Activated naive CD8-positive, alpha-beta T cell treated with anti-CD3 and anti-CD28 coated beads for 36 hours (primary cell): ENCODE data around the gene CAPG. TPM values are rescaled to one million over a fixed set of nuclear protein-coding genes. Genes with fewer than 3 reads are reported as not detected.

ENCODE experiments used
- DNase-seq: peaks from one replicate; pipeline ENCODE4 v3.0.0; 2021
- H3K27ac Mint-ChIP-seq: one replicate; pipeline ENCODE4 v1.8.0; 2022; ENCODE audit warnings: mild to moderate bottlenecking, moderate library complexity, mixed read lengths
- H3K27me3 Mint-ChIP-seq: one replicate; pipeline ENCODE4 v1.8.0; 2022; ENCODE audit warnings: mild to moderate bottlenecking, mixed read lengths
- H3K36me3 Mint-ChIP-seq: one replicate; pipeline ENCODE4 v1.8.0; 2021; ENCODE audit warnings: mild to moderate bottlenecking, mixed read lengths
- H3K4me1 Mint-ChIP-seq: one replicate; pipeline ENCODE4 v1.8.0; 2021; ENCODE audit warnings: mixed read lengths
- H3K4me3 Mint-ChIP-seq: one replicate; pipeline ENCODE4 v1.8.0; 2022; ENCODE audit warnings: mild to moderate bottlenecking, moderate library complexity, mixed read lengths
- H3K9me3 Mint-ChIP-seq: one replicate; pipeline ENCODE4 v1.8.0; 2022; ENCODE audit warnings: mixed read lengths
- total RNA-seq, 2 experiments: library from RNA; stranded (reverse); gene quantifications; one replicate each; pipeline ENCODE4 v1.2.3, GENCODE V29; 2021

Gene CAPG
- total RNA-seq, 2 experiments from 2014 or later: 18.1 to 19.8 TPM

DNA sequence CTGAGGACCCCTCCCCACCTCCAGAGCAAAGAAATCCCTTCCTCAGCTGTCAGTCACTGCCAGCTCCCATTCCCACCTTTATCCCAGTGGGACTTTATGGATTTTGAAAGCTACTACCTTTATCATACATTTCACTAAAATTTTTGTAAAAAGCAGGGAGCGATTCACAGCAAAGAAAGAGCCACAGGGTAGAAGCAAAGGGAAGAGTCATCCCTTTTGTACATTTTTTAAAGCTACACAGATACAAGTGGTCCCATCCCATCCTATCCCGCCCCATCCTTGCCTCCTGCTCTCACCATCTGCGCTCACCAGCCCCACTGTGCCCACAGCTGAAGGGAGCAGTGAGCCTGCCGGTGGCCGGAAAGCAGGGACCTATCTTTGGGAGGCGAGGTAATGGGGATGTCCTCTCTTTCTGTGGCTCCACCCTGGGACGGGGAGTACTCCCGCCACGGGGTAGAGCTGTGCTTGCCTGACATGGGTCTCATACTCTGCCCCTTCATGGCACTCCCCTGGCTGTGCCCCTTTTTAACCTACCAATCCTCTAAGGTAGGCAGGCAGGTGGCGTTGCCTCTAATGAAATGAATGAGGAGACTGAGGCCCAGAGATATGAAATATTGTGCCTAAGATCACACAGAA is 21.5 kb upstream of the CAPG start:
- Mint-ChIP-seq H3K36me3 (no peaks in the 10 kb centered on the region), H3K27ac (no peak overlapping the region), H3K4me1 (peaks cover 7% of the 10 kb centered on the region), H3K27me3 (no peaks in the 10 kb centered on the region), H3K4me3 (no peak overlapping the region), H3K9me3 (no peaks in the 10 kb centered on the region)
- DNase-seq: no peak

DNA sequence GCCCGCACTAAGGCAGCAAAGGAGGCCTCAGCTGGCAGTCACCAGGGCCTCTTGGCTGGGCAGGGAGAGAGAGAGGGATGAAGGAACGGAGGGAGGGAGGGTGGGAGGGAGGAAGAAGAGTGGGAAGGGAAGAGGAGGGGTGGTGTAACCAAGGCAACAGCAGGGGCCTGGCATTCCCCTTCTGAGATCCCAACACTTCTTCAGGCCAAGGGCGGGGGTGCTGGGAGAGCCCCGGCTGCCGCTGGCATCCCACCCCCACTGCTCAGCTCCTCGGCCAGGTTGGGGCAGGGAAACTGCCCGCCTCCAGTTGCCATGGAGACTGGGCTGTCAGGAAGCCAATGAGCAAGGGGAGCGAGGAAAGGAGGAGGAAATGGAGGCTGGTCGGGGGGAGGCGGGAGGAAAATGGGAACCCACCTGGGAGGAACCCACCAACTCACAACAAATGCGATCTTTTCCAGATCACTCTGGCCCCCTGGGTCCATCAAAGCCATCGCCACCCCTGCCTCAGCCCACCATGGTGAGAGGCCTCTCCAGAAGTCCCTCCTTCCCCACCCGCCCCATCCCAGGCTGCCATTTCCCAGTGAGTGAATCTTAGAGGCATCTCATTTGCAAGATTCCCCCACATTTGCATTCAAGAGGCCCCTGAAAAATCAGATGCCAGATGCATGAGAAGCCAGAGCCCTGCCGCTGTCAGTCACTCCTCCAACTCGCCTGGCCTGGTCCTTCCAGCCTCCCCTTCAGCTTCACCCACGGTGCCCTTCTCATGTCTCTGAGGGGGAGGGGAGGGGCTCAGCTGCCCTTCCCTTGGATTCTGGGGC is 20.8 kb upstream of the CAPG start:
- no peaks in the 10 kb centered on the region for H3K36me3 Mint-ChIP-seq
- H3K27ac Mint-ChIP-seq: no peak overlapping the region
- no peak overlapping the region for H3K4me3 Mint-ChIP-seq
- no peaks in the 10 kb centered on the region for H3K9me3 Mint-ChIP-seq
- H3K4me1 Mint-ChIP-seq: peaks cover 7% of the 10 kb centered on the region
- no peaks in the 10 kb centered on the region for H3K27me3 Mint-ChIP-seq
- no peak for DNase-seq

DNA sequence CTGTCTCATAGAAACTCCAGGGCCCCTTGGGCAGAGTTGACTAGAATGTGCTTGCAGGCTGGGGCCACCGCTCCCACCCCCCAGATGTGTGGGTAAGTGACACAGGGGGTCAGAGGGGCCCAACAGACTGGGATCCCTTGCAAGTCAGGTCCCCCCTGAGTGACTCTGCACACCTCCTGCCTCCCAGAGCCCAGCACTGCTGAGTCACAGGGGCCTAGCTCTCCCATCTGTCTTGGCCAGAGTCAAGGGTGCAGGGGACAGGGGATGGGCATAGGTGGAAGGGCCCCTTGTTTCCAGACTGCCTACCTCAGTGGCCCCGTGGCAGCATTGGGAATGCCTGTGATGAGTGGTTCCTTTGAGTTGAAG is 19.7 kb upstream of the CAPG start:
- H3K9me3 Mint-ChIP-seq: no peaks in the 10 kb centered on the region
- peaks cover 7% of the 10 kb centered on the region for H3K4me1 Mint-ChIP-seq
- no peak for DNase-seq
- H3K27ac Mint-ChIP-seq: peak overlapping the region; percentile 45
- no peaks in the 10 kb centered on the region for H3K36me3 Mint-ChIP-seq
- no peaks in the 10 kb centered on the region for H3K27me3 Mint-ChIP-seq
- H3K4me3 Mint-ChIP-seq: no peak overlapping the region

DNA sequence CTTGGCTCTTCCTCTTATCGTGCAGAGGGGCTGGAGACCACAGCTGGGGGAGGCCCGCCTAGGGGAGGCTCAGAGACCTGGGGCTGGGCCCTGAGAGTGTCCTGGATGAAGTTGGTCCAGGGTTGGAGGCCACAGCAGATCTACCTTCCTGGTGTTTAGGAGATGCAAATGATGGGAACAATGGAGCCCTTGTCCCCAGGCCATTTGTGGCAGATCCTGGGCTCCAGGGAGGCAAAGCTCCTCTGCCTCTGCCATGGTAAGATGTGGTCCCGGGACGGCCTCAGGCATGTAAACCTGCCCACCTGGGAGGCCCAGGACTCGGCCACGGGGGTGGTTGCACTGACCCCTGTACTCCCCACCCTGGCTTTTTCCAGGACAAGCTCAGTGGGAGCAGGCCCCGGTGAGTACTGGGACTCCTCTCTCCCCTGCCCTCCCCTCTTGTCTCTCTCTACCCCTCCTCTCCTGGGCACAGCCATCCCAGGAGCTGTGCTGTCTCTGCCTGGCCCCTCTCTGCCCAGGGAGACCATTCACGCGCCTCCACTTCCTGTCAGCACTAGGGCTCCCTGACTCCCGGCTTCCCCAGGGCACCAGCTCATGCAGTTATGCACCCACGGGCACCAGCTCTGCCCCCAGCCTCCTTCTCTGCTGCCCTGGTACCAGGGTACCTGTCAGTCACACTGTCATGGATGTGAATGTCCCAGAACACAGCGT is 19.2 kb upstream of the CAPG start:
- Mint-ChIP-seq H3K27ac (peak overlapping the region; percentile 45), H3K4me1 (peaks cover 7% of the 10 kb centered on the region), H3K36me3 (no peaks in the 10 kb centered on the region), H3K4me3 (no peak overlapping the region), H3K27me3 (no peaks in the 10 kb centered on the region), H3K9me3 (no peaks in the 10 kb centered on the region)
- no peak for DNase-seq

DNA sequence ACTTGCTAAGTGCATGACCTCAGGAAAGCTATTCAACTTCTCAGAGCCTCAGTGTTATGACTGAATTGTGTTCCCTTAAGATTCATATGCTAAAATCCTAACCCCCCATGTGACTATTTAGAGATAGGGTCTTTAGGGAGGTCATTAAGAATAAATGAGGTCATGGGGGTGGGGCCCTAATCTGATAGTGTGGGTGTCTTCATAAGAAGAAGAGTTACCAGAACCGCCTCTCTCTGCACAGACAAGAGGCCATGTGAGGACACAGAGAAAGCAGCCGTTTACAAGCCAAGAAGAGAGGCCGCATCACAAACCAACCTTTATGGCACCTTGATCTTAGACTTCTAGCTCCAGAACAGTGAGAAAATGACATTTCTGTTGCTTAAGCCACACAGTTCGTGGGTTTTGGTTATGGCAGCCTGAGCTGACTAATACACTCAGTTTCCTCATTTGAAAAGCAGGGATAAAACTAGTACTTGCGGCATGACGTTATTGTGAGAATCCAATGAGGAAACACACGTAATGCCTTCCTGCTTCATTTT is 18.2 kb upstream of the CAPG start:
- DNase-seq: no peak
- H3K36me3 Mint-ChIP-seq: no peaks in the 10 kb centered on the region
- no peak overlapping the region for H3K4me3 Mint-ChIP-seq
- peaks cover 7% of the 10 kb centered on the region for H3K4me1 Mint-ChIP-seq
- H3K9me3 Mint-ChIP-seq: no peaks in the 10 kb centered on the region
- H3K27me3 Mint-ChIP-seq: no peaks in the 10 kb centered on the region
- H3K27ac Mint-ChIP-seq: no peak overlapping the region

DNA sequence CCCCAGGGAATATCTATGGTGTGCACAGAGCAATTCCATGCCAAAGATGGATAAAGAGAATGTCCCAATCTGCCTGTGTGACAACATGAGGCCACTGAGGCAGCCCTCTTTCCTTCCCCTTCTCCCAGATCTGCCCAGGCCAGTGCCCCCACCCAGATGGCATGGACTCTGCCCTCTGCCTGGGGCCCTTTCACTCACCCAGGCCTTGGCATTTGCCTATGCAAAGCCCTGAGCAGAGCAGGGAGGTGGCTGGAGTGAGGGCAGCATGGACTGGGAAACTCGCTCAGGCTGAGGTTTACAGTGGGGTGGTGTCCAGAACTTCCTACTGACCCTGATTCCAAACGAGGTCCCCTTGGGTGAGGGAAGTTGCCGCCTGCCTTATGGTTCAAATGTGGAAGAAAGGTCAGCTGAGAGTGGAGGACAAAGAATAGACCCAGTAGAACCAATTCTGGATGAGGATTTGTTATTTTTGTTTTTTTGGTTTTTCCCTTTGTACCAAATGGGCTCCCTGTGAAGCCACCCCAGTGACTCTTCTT is 17.2 kb upstream of the CAPG start:
- Mint-ChIP-seq H3K27me3 (no peaks in the 10 kb centered on the region), H3K4me3 (no peak overlapping the region), H3K27ac (no peak overlapping the region), H3K36me3 (no peaks in the 10 kb centered on the region), H3K9me3 (no peaks in the 10 kb centered on the region), H3K4me1 (peaks cover 7% of the 10 kb centered on the region)
- DNase-seq: no peak

DNA sequence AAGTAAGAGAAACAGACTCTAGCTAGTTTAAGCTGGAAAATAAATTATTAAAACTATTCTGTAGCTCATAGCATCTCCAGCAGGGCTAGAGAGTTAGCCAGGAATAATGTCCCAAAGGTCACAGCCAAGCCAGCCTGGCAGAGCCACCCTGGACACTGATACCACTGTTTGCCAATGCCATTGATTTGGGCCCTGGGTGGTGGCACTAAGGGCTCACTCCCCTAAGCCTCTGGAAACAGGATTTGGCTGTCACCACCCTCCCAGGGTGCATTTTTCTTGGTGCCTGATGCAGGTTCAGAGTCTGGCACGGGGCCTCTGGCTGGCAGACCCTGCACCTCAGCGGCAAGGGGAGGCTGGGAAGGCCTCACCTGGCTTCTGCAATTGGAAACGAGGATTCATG is 15.4 kb upstream of the CAPG start:
- no peaks in the 10 kb centered on the region for H3K36me3 Mint-ChIP-seq
- H3K27me3 Mint-ChIP-seq: no peaks in the 10 kb centered on the region
- DNase-seq: no peak
- no peaks in the 10 kb centered on the region for H3K9me3 Mint-ChIP-seq
- peaks cover 13% of the 10 kb centered on the region for H3K4me1 Mint-ChIP-seq
- H3K4me3 Mint-ChIP-seq: no peak overlapping the region
- no peak overlapping the region for H3K27ac Mint-ChIP-seq

DNA sequence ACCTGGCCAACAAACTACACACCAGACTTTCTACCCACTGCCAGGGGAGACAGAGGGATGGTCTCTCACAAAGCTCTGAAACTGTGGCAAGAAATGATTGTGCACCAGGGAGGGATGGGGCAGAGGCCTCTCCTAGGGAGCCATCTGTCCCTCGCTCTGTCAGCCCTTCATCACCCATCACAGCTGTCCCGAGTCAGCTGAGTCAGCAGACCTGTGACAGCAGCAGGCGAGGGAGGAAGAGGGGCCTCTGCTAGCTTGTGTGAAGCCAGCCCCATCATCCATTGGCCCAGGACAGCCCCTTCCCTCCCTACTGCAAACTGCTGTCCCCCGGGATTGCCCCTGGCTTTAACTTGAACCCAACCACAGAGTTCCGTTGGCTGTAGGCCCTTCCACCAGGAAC is 13.4 kb upstream of the CAPG start:
- no peak for DNase-seq
- no peaks in the 10 kb centered on the region for H3K36me3 Mint-ChIP-seq
- H3K4me1 Mint-ChIP-seq: peaks cover 22% of the 10 kb centered on the region
- H3K27me3 Mint-ChIP-seq: no peaks in the 10 kb centered on the region
- H3K27ac Mint-ChIP-seq: no peak overlapping the region
- no peaks in the 10 kb centered on the region for H3K9me3 Mint-ChIP-seq
- H3K4me3 Mint-ChIP-seq: no peak overlapping the region

DNA sequence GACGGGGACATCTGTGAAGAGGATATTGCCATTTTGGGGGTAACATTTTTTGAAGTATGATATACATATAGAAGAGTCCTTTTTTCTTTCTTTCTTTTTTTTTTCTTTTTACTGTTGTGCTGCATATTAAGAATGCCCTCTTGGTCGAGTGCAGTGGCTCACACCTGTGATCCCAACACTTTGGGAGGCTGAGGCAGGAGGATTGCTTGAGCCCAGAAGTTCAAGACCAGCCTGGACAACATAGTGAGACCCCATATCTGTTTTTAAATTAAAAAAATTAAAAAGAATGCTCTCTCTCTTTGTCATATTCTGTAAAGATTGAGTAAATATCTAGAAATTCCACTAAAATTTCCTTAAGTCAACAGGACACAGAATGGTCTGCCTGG is 11.9 kb upstream of the CAPG start:
- Mint-ChIP-seq H3K36me3 (no peaks in the 10 kb centered on the region), H3K27me3 (no peaks in the 10 kb centered on the region), H3K9me3 (no peaks in the 10 kb centered on the region), H3K27ac (no peak overlapping the region), H3K4me1 (peaks cover 23% of the 10 kb centered on the region), H3K4me3 (no peak overlapping the region)
- no peak for DNase-seq

DNA sequence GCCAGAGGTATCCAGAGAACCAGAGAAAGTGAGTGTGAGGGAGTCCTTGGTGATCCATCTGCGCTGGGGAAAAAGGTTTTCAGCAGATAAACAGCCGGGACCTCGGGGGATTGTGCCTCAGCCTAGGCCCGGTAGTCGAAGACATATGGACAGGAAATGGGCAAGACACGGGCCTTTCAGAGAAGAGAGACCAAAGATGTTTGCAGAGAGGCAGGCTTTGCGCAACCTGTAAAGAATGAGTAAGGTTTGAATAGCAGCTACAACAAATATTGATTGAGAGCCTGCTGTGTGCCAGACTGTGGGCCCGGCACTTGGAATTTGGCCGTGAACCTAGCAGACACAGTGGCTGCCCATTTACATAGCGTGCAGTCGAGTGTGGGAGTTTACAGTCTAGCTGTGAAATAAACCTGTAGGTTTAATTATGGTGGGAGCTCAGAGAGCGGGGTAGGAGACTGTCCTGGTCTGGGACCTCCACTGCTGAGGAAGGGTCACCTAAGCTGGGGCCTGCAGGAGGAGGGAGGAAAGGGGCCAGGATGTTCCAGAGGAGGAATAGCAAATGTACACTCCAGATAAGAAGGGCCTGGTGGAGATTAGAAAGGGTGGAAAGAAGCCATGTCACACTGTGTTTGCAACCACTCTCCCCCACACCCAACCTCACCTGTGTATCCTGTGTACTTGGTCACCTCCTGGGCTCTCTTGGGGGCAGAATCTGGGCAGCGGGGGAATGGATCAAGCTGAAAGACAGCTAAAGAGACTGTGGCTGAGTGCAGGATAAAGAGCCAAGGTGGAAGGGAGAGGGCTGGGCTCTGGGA is 11.3 kb upstream of the CAPG start:
- H3K4me3 Mint-ChIP-seq: no peak overlapping the region

DNA sequence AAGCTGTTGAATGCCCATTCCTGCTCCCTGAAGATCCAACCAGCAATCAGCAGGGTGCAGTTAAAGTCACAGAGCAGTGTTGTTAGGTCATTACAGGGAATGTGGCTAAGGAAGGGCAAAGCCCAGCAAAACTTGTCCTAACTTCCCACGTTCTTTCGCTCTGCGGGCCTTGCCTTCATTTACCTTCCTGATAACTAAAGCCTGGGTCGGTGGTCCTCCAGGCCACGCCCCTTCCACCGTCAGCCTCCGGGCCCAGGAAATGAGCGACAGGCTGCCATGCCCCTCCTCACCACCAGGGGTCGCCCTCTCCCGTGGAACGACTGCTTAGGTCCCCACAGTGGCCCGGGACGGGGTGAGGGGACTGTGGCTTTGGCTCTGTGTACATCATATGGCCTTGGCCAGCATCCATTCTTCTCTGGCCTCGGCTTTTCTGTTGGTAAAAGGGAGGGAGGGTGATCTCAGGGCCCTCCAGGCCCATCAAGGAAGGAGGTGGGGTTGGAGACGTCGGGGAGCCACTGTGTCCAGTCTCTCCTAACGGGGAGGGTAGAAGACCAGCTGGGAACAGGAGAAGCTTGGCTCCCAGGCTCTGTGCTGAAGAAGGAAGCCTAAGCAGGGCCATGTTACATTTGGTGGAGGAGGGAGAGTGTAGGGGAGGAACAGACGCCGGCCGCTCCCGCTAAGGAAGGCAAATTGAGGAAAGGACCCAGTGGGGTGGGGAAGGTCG is 10.5 kb upstream of the CAPG start:
- H3K27ac Mint-ChIP-seq: peak overlapping the region; percentile 46
- H3K36me3 Mint-ChIP-seq: no peaks in the 10 kb centered on the region
- no peaks in the 10 kb centered on the region for H3K9me3 Mint-ChIP-seq
- peak; percentile 88 for DNase-seq
- H3K4me3 Mint-ChIP-seq: peak overlapping the region; percentile 49
- H3K4me1 Mint-ChIP-seq: peaks cover 23% of the 10 kb centered on the region
- no peaks in the 10 kb centered on the region for H3K27me3 Mint-ChIP-seq

More for the DNA sequence above, 11.3 kb upstream of the CAPG start:
- no peak overlapping the region for H3K27ac Mint-ChIP-seq
- H3K4me1 Mint-ChIP-seq: peaks cover 23% of the 10 kb centered on the region
- no peaks in the 10 kb centered on the region for H3K27me3 Mint-ChIP-seq
- H3K9me3 Mint-ChIP-seq: no peaks in the 10 kb centered on the region
- H3K36me3 Mint-ChIP-seq: no peaks in the 10 kb centered on the region
- no peak for DNase-seq

DNA sequence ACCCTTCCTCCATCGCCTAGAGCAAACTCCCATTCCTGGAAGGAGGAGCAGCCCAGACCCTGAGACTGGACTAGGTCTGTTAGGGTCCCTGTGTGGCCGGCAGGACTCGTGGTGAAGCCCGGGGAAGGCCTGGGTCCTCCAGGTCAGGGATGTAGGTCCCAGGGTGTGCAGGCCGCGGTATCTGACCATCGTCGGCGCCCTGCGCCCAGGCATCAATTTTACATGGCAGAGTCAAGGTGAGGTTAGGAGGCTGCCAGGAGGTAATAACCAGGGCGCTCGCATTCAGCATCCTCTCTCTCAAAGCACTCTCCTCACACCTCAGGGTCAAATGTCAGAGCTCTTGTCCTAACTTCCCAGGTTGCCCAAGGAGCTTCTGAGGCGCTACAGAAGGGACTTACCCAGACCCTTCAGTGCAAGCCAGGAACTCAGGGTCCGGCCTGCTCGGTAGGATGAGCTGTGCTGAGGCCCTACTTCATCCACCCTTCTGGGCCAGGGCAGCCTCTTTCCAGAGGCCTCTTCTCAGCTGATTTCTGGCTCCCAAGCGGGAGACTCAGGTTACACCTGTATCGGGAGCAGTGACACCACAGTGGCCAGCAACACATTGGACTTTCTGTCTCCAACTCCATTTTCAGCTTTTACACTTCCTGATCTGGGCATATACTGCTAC is 9.0 kb upstream of the CAPG start:
- H3K9me3 Mint-ChIP-seq: no peaks in the 10 kb centered on the region
- H3K36me3 Mint-ChIP-seq: no peaks in the 10 kb centered on the region
- H3K4me3 Mint-ChIP-seq: peak overlapping the region; percentile 92
- no peak for DNase-seq
- H3K27me3 Mint-ChIP-seq: no peaks in the 10 kb centered on the region
- H3K4me1 Mint-ChIP-seq: peaks cover 32% of the 10 kb centered on the region
- peak overlapping the region; percentile 98 for H3K27ac Mint-ChIP-seq

DNA sequence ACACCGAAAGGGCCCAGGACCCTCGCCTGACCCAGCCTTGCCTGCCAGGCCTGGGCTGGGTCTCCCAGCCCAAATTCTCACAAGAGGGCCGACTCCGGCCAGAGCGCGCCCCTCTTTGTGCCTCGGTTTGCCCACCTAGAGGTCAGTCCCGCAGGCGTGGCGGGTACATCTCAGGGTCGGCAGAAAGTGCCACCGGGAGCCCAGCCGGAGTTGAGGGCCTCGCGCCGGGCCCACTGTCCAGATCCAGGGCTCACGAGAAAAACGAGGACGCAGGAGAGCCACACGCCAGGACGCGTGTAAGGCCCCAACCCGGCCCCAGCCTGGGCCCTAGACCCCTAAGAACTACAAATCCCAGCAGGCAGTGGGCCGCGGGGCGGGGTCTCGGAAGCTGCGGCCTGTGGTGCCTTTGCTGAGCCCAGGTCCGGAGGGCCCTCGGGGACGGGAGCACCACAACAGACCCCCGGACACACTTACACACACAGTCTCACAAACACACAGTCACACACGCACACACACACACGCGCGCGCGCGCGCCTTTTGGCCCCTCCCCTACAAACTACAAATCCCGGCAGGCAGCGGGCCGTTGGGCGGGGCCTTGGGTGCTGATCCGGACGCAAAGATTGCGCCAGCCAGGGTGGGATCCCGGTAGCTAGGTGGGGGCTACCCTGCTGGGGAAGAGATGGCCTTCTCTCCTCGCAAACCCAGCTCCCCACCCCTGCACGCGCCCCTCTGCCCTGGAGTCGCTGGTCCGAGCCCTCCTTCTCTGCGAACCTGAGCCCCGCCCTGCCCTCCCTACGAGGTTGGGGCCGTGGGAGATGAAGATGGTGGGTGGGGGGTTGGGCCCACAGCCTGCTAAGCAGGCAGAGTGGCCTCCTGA is 8.2 kb upstream of the CAPG start, which contains the start of gene SH2D6:
SH2D6 (plus strand) TSS at position 583 of the 877 bp plus-strand sequence. CDS start 10,752 bp downstream, outside the sequence.
- H3K27me3 Mint-ChIP-seq: peaks cover 2% of the 10 kb centered on the region
- H3K27ac Mint-ChIP-seq: peak within 1 kb of the TSS; percentile 98
- peak; percentile 86 for DNase-seq
- no peaks in the 10 kb centered on the region for H3K36me3 Mint-ChIP-seq
- peak within 1 kb of the TSS; percentile 92 for H3K4me3 Mint-ChIP-seq
- H3K9me3 Mint-ChIP-seq: no peaks in the 10 kb centered on the region
- peaks cover 37% of the 10 kb centered on the region for H3K4me1 Mint-ChIP-seq
